ENCODE measurements around the gene LRIG1.
A peak's percentile ranks its signal among the peaks of the same experiment; 100 is the strongest.

The LRIG1 gene

GRCh38 chr3:66380200-66380932, 120.5 kb downstream of the LRIG1 start:
- Histone ChIP-seq H3K4me3 (ENCODE audit: low read length) (no peak overlapping the region), H3K27ac (ENCODE audit: low read length) (no peak overlapping the region), H4K20me1 (ENCODE audit: insufficient read depth, low read length) (no peaks in the 10 kb centered on the region), H3K36me3 (replicated peaks; ENCODE audit: insufficient read depth, low read length) (peaks cover 11% of the 10 kb centered on the region; the same call in 1 of the 2 replicates), H3K9ac (ENCODE audit: low read length) (no peak overlapping the region), H3F3A (ENCODE audit: insufficient read depth, low read length) (no peaks in the 10 kb centered on the region), H2AFZ (ENCODE audit: low read length) (no peak overlapping the region), H3K4me2 (ENCODE audit: low read depth, low read length) (no peak overlapping the region), H3K4me1 (ENCODE audit: low read length) (no peaks in the 10 kb centered on the region), H3K27me3 (replicated peaks; ENCODE audit: insufficient read depth, low read length) (no peaks in the 10 kb centered on the region), H3K9me3 (replicated peaks; ENCODE audit: insufficient read depth, low read length) (no peaks in the 10 kb centered on the region), H3K79me2 (ENCODE audit: low read length) (no peaks in the 10 kb centered on the region), H3K9me2 (replicated peaks; ENCODE audit: insufficient read depth, low read length) (no peaks in the 10 kb centered on the region)
- no peak for DNase-seq
- TF ChIP-seq EZH2phosphoT487 (IDR thresholded peaks at IDR 0.05; ENCODE audit: low read length) (no peak), EZH2 (optimal IDR thresholded peaks at IDR 0.05; ENCODE audit: low read depth, low read length) (no peak)
- TF ChIP-seq, protein P1, sequence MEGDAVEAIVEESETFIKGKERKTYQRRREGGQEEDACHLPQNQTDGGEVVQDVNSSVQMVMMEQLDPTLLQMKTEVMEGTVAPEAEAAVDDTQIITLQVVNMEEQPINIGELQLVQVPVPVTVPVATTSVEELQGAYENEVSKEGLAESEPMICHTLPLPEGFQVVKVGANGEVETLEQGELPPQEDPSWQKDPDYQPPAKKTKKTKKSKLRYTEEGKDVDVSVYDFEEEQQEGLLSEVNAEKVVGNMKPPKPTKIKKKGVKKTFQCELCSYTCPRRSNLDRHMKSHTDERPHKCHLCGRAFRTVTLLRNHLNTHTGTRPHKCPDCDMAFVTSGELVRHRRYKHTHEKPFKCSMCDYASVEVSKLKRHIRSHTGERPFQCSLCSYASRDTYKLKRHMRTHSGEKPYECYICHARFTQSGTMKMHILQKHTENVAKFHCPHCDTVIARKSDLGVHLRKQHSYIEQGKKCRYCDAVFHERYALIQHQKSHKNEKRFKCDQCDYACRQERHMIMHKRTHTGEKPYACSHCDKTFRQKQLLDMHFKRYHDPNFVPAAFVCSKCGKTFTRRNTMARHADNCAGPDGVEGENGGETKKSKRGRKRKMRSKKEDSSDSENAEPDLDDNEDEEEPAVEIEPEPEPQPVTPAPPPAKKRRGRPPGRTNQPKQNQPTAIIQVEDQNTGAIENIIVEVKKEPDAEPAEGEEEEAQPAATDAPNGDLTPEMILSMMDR (IDR thresholded peaks at IDR 0.05; ENCODE audit: low read length): no peak

DNA sequence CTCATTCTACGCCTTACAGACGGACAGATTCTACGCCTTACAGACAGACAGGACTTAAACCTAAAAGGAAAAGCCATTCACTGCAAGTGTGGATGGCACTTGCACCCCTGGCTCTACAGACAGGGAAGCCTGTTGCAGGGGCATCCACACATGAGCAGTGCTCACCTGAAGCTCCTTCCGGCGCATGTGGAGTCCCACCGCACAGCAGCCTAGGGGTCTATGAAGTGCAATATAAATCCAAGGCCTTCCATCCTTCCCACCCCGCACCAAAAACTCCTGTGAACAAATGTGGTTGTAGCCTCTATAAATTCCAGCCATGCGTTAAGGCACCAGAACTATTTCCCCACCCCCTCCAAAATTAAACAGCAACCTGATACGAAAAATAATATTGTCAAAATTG, 121.3 kb downstream of the LRIG1 start:
- no peaks in the 10 kb centered on the region for H3K9me2 ChIP-seq (replicated peaks; ENCODE audit: insufficient read depth, low read length)
- H3K4me1 ChIP-seq (ENCODE audit: low read length): no peaks in the 10 kb centered on the region
- H3K79me2 ChIP-seq (ENCODE audit: low read length): no peaks in the 10 kb centered on the region
- no peaks in the 10 kb centered on the region for H4K20me1 ChIP-seq (ENCODE audit: insufficient read depth, low read length)
- DNase-seq: no peak
- no peaks in the 10 kb centered on the region for H3K27me3 ChIP-seq (replicated peaks; ENCODE audit: insufficient read depth, low read length)
- H3K27ac ChIP-seq (ENCODE audit: low read length): no peak overlapping the region
- H3K4me3 ChIP-seq (ENCODE audit: low read length): no peak overlapping the region
- H2AFZ ChIP-seq (ENCODE audit: low read length): no peak overlapping the region
- H3K4me2 ChIP-seq (ENCODE audit: low read depth, low read length): no peak overlapping the region
- no peak overlapping the region for H3K9ac ChIP-seq (ENCODE audit: low read length)
- TF ChIP-seq EZH2phosphoT487 (IDR thresholded peaks at IDR 0.05; ENCODE audit: low read length) (no peak), EZH2 (optimal IDR thresholded peaks at IDR 0.05; ENCODE audit: low read depth, low read length) (no peak)
- TF ChIP-seq, protein P1 (IDR thresholded peaks at IDR 0.05; ENCODE audit: low read length): no peak
- H3K36me3 ChIP-seq (replicated peaks; ENCODE audit: insufficient read depth, low read length): peaks cover 8% of the 10 kb centered on the region; the same call in 1 of the 2 replicates
- no peaks in the 10 kb centered on the region for H3F3A ChIP-seq (ENCODE audit: insufficient read depth, low read length)
- H3K9me3 ChIP-seq (replicated peaks; ENCODE audit: insufficient read depth, low read length): no peaks in the 10 kb centered on the region

GRCh38 chr3:66378256-66378655, 122.6 kb downstream of the LRIG1 start:
- Histone ChIP-seq H3K9me3 (replicated peaks; ENCODE audit: insufficient read depth, low read length) (no peaks in the 10 kb centered on the region), H3K36me3 (replicated peaks; ENCODE audit: insufficient read depth, low read length) (peaks cover 8% of the 10 kb centered on the region; the same call in 1 of the 2 replicates), H4K20me1 (ENCODE audit: insufficient read depth, low read length) (no peaks in the 10 kb centered on the region), H3K27ac (ENCODE audit: low read length) (no peak overlapping the region), H3K79me2 (ENCODE audit: low read length) (no peaks in the 10 kb centered on the region), H3F3A (ENCODE audit: insufficient read depth, low read length) (no peaks in the 10 kb centered on the region), H3K9ac (ENCODE audit: low read length) (no peak overlapping the region), H3K4me1 (ENCODE audit: low read length) (no peaks in the 10 kb centered on the region), H3K9me2 (replicated peaks; ENCODE audit: insufficient read depth, low read length) (no peaks in the 10 kb centered on the region), H3K4me2 (ENCODE audit: low read depth, low read length) (no peak overlapping the region), H2AFZ (ENCODE audit: low read length) (no peak overlapping the region), H3K27me3 (replicated peaks; ENCODE audit: insufficient read depth, low read length) (no peaks in the 10 kb centered on the region), H3K4me3 (ENCODE audit: low read length) (no peak overlapping the region)
- DNase-seq: no peak
- no peak for TF ChIP-seq EZH2phosphoT487 (IDR thresholded peaks at IDR 0.05; ENCODE audit: low read length)
- TF ChIP-seq, protein P1 (IDR thresholded peaks at IDR 0.05; ENCODE audit: low read length): peak; percentile 47

Data from MM.1S (cell line).